H9 (cell line): ENCODE data around the gene ZBTB20. TPM values are rescaled to one million over a fixed set of nuclear protein-coding genes. Genes with fewer than 3 reads are reported as not detected.

Experiments
- DNase-seq: peaks from one replicate; pipeline ENCODE4 v3.0.0-alpha.2; 2017
- H2AFZ ChIP-seq: one replicate; pipeline ENCODE4 v1.6.1; 2013; ENCODE audit warnings: mild to moderate bottlenecking, low read length, control low read depth, moderate library complexity
- H2AK5ac ChIP-seq: 2 replicates; pipeline ENCODE4 v1.6.1; 2013; ENCODE audit warnings: low read length, control low read depth, mixed read lengths; ENCODE audit not compliant: insufficient read length
- H2BK120ac ChIP-seq: one replicate; pipeline ENCODE4 v1.6.1; 2013; ENCODE audit warnings: low read depth, mild to moderate bottlenecking, low read length, control low read depth, inconsistent platforms; ENCODE audit not compliant: poor library complexity, severe bottlenecking
- H2BK12ac ChIP-seq: 2 replicates; pipeline ENCODE4 v1.6.1; 2013; ENCODE audit warnings: low read length, control low read depth, mixed read lengths, low read depth; ENCODE audit not compliant: insufficient read length
- H2BK15ac ChIP-seq: 2 replicates; pipeline ENCODE4 v1.6.1; 2013; ENCODE audit warnings: low read depth, low read length, control low read depth
- H2BK20ac ChIP-seq: one replicate; pipeline ENCODE4 v1.6.1; 2013; ENCODE audit warnings: low read depth, mild to moderate bottlenecking, low read length, control low read depth, inconsistent platforms; ENCODE audit not compliant: poor library complexity, severe bottlenecking
- H2BK5ac ChIP-seq: 2 replicates; pipeline ENCODE4 v1.6.1; 2013; ENCODE audit warnings: low read length, control low read depth, mixed read lengths; ENCODE audit not compliant: insufficient read length
- H3K14ac ChIP-seq: 2 replicates; pipeline ENCODE4 v1.6.1; 2013; ENCODE audit warnings: low read length, control low read depth; ENCODE audit not compliant: insufficient read depth
- H3K18ac ChIP-seq: 2 replicates; pipeline ENCODE4 v1.6.1; 2013; ENCODE audit warnings: low read depth, mild to moderate bottlenecking, mixed read lengths, low read length, control low read depth; ENCODE audit not compliant: insufficient read length
- H3K23ac ChIP-seq: 2 replicates; pipeline ENCODE4 v1.6.1; 2013; ENCODE audit warnings: low read length, control low read depth, mixed read lengths, low read depth; ENCODE audit not compliant: insufficient read length
- H3K23me2 ChIP-seq: 2 replicates; pipeline ENCODE4 v1.6.1; 2013; ENCODE audit warnings: low read depth, mild to moderate bottlenecking, mixed read lengths, low read length, control low read depth; ENCODE audit not compliant: insufficient read length, poor library complexity, severe bottlenecking
- H3K27ac ChIP-seq: 2 replicates; pipeline ENCODE4 v1.5.1; 2013; ENCODE audit warnings: low read length, control low read depth, mixed read lengths, low read depth; ENCODE audit not compliant: insufficient read length
- H3K27me3 ChIP-seq: 2 replicates; pipeline ENCODE4 v1.6.1; 2013; ENCODE audit warnings: low read length, control low read depth, inconsistent platforms; ENCODE audit not compliant: insufficient read depth
- H3K4ac ChIP-seq: 2 replicates; pipeline ENCODE4 v1.6.1; 2013; ENCODE audit warnings: low read depth, mild to moderate bottlenecking, control low read depth, inconsistent platforms, low read length, moderate library complexity
- H3K4me1 ChIP-seq: 2 replicates; pipeline ENCODE4 v1.6.1; 2013; ENCODE audit warnings: low read length, control low read depth, inconsistent platforms; ENCODE audit not compliant: insufficient read depth
- H3K4me2 ChIP-seq: 2 replicates; pipeline ENCODE4 v1.6.1; 2013; ENCODE audit warnings: low read length, control low read depth, mixed read lengths; ENCODE audit not compliant: insufficient read length, insufficient read depth
- H3K56ac ChIP-seq: 2 replicates; pipeline ENCODE4 v1.6.1; 2013; ENCODE audit warnings: low read depth, mild to moderate bottlenecking, mixed read lengths, low read length, control low read depth; ENCODE audit not compliant: insufficient read length
- H3K79me1 ChIP-seq: 2 replicates; pipeline ENCODE4 v1.6.1; 2013; ENCODE audit warnings: low read depth, mild to moderate bottlenecking, moderate library complexity, low read length, control low read depth, inconsistent platforms; ENCODE audit not compliant: insufficient read depth, poor library complexity, severe bottlenecking
- H3K79me2 ChIP-seq: 2 replicates; pipeline ENCODE4 v1.6.1; 2013; ENCODE audit warnings: low read length, control low read depth, inconsistent platforms; ENCODE audit not compliant: insufficient read depth
- H3K9ac ChIP-seq: 2 replicates; pipeline ENCODE4 v1.6.1; 2013; ENCODE audit warnings: low read length, control low read depth, mixed read lengths; ENCODE audit not compliant: insufficient read length; ENCODE audit errors: extremely low read depth
- H3K9me3 ChIP-seq: one replicate; pipeline ENCODE4 v1.6.1; 2013; ENCODE audit warnings: low read depth, low read length, inconsistent platforms; ENCODE audit not compliant: control insufficient read depth
- H3T11ph ChIP-seq: one replicate; pipeline ENCODE4 v1.6.1; 2013; ENCODE audit warnings: mild to moderate bottlenecking, low read length, control low read depth, inconsistent platforms
- H4K20me1 ChIP-seq: one replicate; pipeline ENCODE4 v1.6.1; 2013; ENCODE audit not compliant: control insufficient read depth, insufficient read length, insufficient read depth
- H4K5ac ChIP-seq: 2 replicates; pipeline ENCODE4 v1.6.1; 2013; ENCODE audit warnings: low read depth, mild to moderate bottlenecking, mixed read lengths, low read length, control low read depth; ENCODE audit not compliant: insufficient read length
- H4K8ac ChIP-seq: replicated peaks from 2 replicates; pipeline ENCODE4 v1.6.1; 2013; ENCODE audit warnings: low read length, control low read depth, mixed read lengths, low read depth; ENCODE audit not compliant: insufficient read length
- H4K91ac ChIP-seq: 2 replicates; pipeline ENCODE4 v1.6.1; 2013; ENCODE audit warnings: low read depth, mild to moderate bottlenecking, moderate library complexity, mixed read lengths, low read length, control low read depth; ENCODE audit not compliant: insufficient read length
- H3K27ac Mint-ChIP-seq, 3 experiments: 2 replicates in 2 of 3; 3 replicates in 1 of 3; pipeline ENCODE4 v1.8.0; 2020 to 2021; ENCODE audit warnings: mixed read lengths in 3 of 3, mild to moderate bottlenecking in 1 of 3, moderate library complexity in 1 of 3
- H3K27me3 Mint-ChIP-seq: 2 replicates; pipeline ENCODE4 v1.8.0; 2021; ENCODE audit warnings: low read depth, mild to moderate bottlenecking, moderate library complexity, mixed read lengths
- H3K36me3 Mint-ChIP-seq, 3 experiments: 2 replicates in 2 of 3; 3 replicates in 1 of 3; pipeline ENCODE4 v1.8.0; 2020 to 2021; ENCODE audit warnings: low read depth in 3 of 3, mixed read lengths in 3 of 3; ENCODE audit not compliant: insufficient read depth in 1 of 3
- H3K4me1 Mint-ChIP-seq, 2 experiments: 2 replicates each; pipeline ENCODE4 v1.8.0; 2020; ENCODE audit warnings: mixed read lengths in 2 of 2
- H3K4me3 Mint-ChIP-seq, 2 experiments: 2 replicates in 1 of 2; 3 replicates in 1 of 2; pipeline ENCODE4 v1.8.0; 2020 to 2021; ENCODE audit warnings: mild to moderate bottlenecking in 2 of 2, mixed read lengths in 2 of 2, moderate library complexity in 1 of 2
- H3K9me3 Mint-ChIP-seq, 2 experiments: 2 replicates in 1 of 2; 3 replicates in 1 of 2; pipeline ENCODE4 v1.8.0; 2020; ENCODE audit warnings: mild to moderate bottlenecking in 2 of 2, mixed read lengths in 2 of 2, moderate library complexity in 1 of 2
- total RNA-seq: library from RNA; stranded (reverse); gene quantifications from 2 replicates; pipeline ENCODE4 v1.2.1, GENCODE V29; 2021
- TF ChIP-seq, protein P1 (sequence below): fragments of 200-600 bp; sonication (generic); conservative IDR thresholded peaks from 3 replicates; pipeline ENCODE4 v1.8.0; 2021; ENCODE audit warnings: antibody characterized with exemption, mild to moderate bottlenecking

The ZBTB20 gene
- total RNA-seq, 1 experiment from 2014 or later = 0.70 TPM

DNA sequence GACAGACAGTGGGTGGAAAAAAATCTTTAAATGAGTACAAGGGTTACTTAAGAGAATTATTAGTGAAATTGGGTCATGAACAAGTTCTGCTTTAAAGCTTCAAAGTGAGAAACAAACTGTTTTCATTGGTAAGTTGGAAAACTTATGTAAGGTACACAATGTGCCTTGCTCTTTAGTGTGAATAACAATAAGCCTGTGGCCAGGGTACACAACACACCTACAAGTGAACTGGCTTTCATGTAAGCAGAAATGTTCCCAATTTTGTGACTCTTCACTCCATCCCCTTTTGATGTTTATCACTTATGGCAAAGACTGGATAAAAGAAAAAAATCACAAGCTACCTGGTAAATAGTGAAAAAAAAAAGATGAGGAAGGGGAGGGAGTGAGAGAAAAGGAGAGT is 253.7 kb downstream of the ZBTB20 start:
- Mint-ChIP-seq H3K4me1 (peaks cover 4 to 5% of the 10 kb centered on the region in 2 experiments; a peak in 3 of 4 replicates), H3K27me3 (no peaks in the 10 kb centered on the region), H3K27ac (no peak overlapping the region), H3K9me3 (no peaks in the 10 kb centered on the region), H3K4me3 (no peak overlapping the region), H3K36me3 (no peaks in the 10 kb centered on the region)
- Histone ChIP-seq H3K23ac (no peak overlapping the region), H3K27me3 (no peaks in the 10 kb centered on the region), H4K5ac (no peak overlapping the region), H2BK120ac (no peak overlapping the region), H3K79me1 (no peaks in the 10 kb centered on the region), H2BK5ac (no peak overlapping the region), H4K20me1 (no peaks in the 10 kb centered on the region), H3K4ac (no peak overlapping the region), H2BK15ac (no peak overlapping the region), H2BK20ac (no peak overlapping the region), H3K4me2 (no peak overlapping the region), H3K79me2 (no peaks in the 10 kb centered on the region), H4K91ac (no peak overlapping the region), H3K9ac (no peak overlapping the region), H2AK5ac (no peak overlapping the region), H3K23me2 (no peaks in the 10 kb centered on the region), H3T11ph (no peak overlapping the region), H3K56ac (no peak overlapping the region), H3K18ac (no peak overlapping the region), H2AFZ (no peak overlapping the region), H2BK12ac (no peak overlapping the region), H3K4me1 (no peaks in the 10 kb centered on the region), H3K14ac (no peak overlapping the region), H3K27ac (no peak overlapping the region), H4K8ac (no peak overlapping the region), H3K9me3 (no peaks in the 10 kb centered on the region)
- TF ChIP-seq, protein P1, sequence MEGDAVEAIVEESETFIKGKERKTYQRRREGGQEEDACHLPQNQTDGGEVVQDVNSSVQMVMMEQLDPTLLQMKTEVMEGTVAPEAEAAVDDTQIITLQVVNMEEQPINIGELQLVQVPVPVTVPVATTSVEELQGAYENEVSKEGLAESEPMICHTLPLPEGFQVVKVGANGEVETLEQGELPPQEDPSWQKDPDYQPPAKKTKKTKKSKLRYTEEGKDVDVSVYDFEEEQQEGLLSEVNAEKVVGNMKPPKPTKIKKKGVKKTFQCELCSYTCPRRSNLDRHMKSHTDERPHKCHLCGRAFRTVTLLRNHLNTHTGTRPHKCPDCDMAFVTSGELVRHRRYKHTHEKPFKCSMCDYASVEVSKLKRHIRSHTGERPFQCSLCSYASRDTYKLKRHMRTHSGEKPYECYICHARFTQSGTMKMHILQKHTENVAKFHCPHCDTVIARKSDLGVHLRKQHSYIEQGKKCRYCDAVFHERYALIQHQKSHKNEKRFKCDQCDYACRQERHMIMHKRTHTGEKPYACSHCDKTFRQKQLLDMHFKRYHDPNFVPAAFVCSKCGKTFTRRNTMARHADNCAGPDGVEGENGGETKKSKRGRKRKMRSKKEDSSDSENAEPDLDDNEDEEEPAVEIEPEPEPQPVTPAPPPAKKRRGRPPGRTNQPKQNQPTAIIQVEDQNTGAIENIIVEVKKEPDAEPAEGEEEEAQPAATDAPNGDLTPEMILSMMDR = no peak
- no peak for DNase-seq
